OCI-LY7 (cell line): ENCODE measurements around the gene PRSS8. TPM values are rescaled to one million over a fixed set of nuclear protein-coding genes. Genes with fewer than 3 reads are reported as not detected.
A peak's percentile ranks its signal among the peaks of the same experiment; 100 is the strongest.

Experiments used
- BruUV-seq: library from RNA; stranded (reverse); fragments of 400-500 nt; replicated peaks from 2 replicates; lab custom pipeline; 2021; lab: Mats Ljungman, UMichigan
- CTCF ChIA-PET: fragments of 300-600 bp; sonication (Branson Sonifier 250); formaldehyde crosslinking; loops from one replicate; lab custom pipeline; 2022; ENCODE audit warnings: antibody characterized with exemption; ENCODE audit not compliant: unreplicated experiment; lab: Charles Lee
- POLR2A ChIA-PET: fragments of 300-600 bp; sonication (Branson Sonifier 250); formaldehyde crosslinking; loops from one replicate; lab custom pipeline; 2022; ENCODE audit warnings: antibody characterized with exemption; lab: Charles Lee
- DNase-seq: peaks from one replicate; pipeline ENCODE4 v3.0.0-alpha.2; 2015; ENCODE audit warnings: low spot score
- H2AFZ ChIP-seq: fragments of 200-600 bp; sonication (generic), shearing (Covaris generic); 2 replicates; pipeline ENCODE4 v1.6.1; 2014; ENCODE audit warnings: mild to moderate bottlenecking, antibody characterized with exemption, low read length, moderate library complexity
- H3K27ac ChIP-seq: fragments of 200-600 bp; sonication (generic); 2 replicates; pipeline ENCODE4 v1.5.1; 2014; ENCODE audit warnings: mixed run types, low read depth, mild to moderate bottlenecking, moderate library complexity, low read length, inconsistent platforms; ENCODE audit not compliant: poor library complexity, severe bottlenecking
- H3K36me3 ChIP-seq: fragments of 200-600 bp; sonication (generic); 2 replicates; pipeline ENCODE4 v1.6.1; 2014; ENCODE audit warnings: mild to moderate bottlenecking, antibody characterized with exemption, low read length, moderate library complexity, mixed read lengths; ENCODE audit not compliant: insufficient read depth
- H3K4me1 ChIP-seq: fragments of 200-600 bp; sonication (generic); 2 replicates; pipeline ENCODE4 v1.5.1; 2014; ENCODE audit warnings: mild to moderate bottlenecking, low read length; ENCODE audit not compliant: insufficient read depth, poor library complexity, severe bottlenecking
- H3K4me2 ChIP-seq: fragments of 200-600 bp; sonication (generic); 2 replicates; pipeline ENCODE4 v1.6.1; 2014; ENCODE audit warnings: mild to moderate bottlenecking, low read length
- H3K4me3 ChIP-seq: fragments of 200-600 bp; sonication (generic); 2 replicates; pipeline ENCODE4 v1.5.1; 2014; ENCODE audit warnings: mild to moderate bottlenecking, low read depth, low read length; ENCODE audit not compliant: poor library complexity, severe bottlenecking
- H3K79me2 ChIP-seq: fragments of 200-600 bp; sonication (generic); 2 replicates; pipeline ENCODE4 v1.6.1; 2016; ENCODE audit warnings: low read depth, mild to moderate bottlenecking, low read length, moderate library complexity, mixed read lengths; ENCODE audit not compliant: insufficient read depth
- H3K9me2 ChIP-seq: fragments of 200-600 bp; sonication (generic); 2 replicates; pipeline ENCODE4 v1.6.1; 2016; ENCODE audit warnings: mild to moderate bottlenecking, low read length, mixed read lengths; ENCODE audit not compliant: insufficient read depth
- H3K9me3 ChIP-seq: fragments of 200-600 bp; sonication (generic); 2 replicates; pipeline ENCODE4 v1.6.1; 2014; ENCODE audit warnings: mild to moderate bottlenecking, mixed run types, low read length, mixed read lengths
- H4K20me1 ChIP-seq: fragments of 200-600 bp; sonication (generic); 2 replicates; pipeline ENCODE4 v1.6.1; 2014; ENCODE audit warnings: mild to moderate bottlenecking, antibody characterized with exemption, low read length, moderate library complexity, mixed read lengths; ENCODE audit not compliant: insufficient read depth
- EZH2phosphoT487 ChIP-seq: fragments of 200-600 bp; sonication (generic); IDR thresholded peaks from 2 replicates; pipeline ENCODE4 v1.6.1; 2018; ENCODE audit warnings: low read depth, borderline replicate concordance, mild to moderate bottlenecking, mixed run types, antibody characterized with exemption, low read length, moderate library complexity, mixed read lengths
- intact Hi-C: fragments of 100-400 bp; cut with micrococcal nuclease; formaldehyde crosslinking; loops from one replicate; pipeline ENCODE4 v1.10.0; 2022; ENCODE audit not compliant: unreplicated experiment
- total RNA-seq, 2 experiments: library from RNA; depleted of rRNA in 1 of 2; stranded (reverse); fragments of >200 nt in 1 of 2; shearing (Covaris generic) in 1 of 2; gene quantifications; 2 replicates each; pipeline ENCODE4 v1.2.3, GENCODE V29; 2014 to 2022
- TF ChIP-seq, protein P1 (sequence below): fragments of 200-600 bp; sonication (generic); conservative IDR thresholded peaks from 2 replicates; pipeline ENCODE4 v1.5.1; 2014; ENCODE audit warnings: mild to moderate bottlenecking, antibody characterized with exemption, low read length, moderate library complexity, mixed read lengths

The PRSS8 gene
- total RNA-seq, 2 experiments from 2014 or later = not detected

GRCh38 chr16:31117384-31118222 is 17.9 kb downstream of the PRSS8 start, which contains the start of gene KAT8:
Gene KAT8, plus strand, starts transcription at chr16:31117664. Its CDS starts 18 bp downstream, at chr16:31117682.
- peak; percentile 99 for DNase-seq
- Histone ChIP-seq H3K27ac (peak within 1 kb of the TSS; percentile 65), H3K9me2 (no peaks in the 10 kb centered on the region), H3K4me2 (peak within 1 kb of the TSS; percentile 88), H3K4me1 (peaks cover 8% of the 10 kb centered on the region), H4K20me1 (peaks cover 10% of the 10 kb centered on the region), H3K4me3 (peak within 1 kb of the TSS; percentile 81), H3K36me3 (peaks cover 46% of the 10 kb centered on the region), H2AFZ (no peak within 1 kb of the TSS), H3K79me2 (peaks cover 20% of the 10 kb centered on the region), H3K9me3 (no peaks in the 10 kb centered on the region)
- intact Hi-C loops = loop anchor here (1.0 to 10.0 kb wide), 5 partner anchors 25 to 337 kb away; partner anchors contain the start of genes ARMC5, FBXL19, FUS and ZNF646
- TF ChIP-seq, protein P1, sequence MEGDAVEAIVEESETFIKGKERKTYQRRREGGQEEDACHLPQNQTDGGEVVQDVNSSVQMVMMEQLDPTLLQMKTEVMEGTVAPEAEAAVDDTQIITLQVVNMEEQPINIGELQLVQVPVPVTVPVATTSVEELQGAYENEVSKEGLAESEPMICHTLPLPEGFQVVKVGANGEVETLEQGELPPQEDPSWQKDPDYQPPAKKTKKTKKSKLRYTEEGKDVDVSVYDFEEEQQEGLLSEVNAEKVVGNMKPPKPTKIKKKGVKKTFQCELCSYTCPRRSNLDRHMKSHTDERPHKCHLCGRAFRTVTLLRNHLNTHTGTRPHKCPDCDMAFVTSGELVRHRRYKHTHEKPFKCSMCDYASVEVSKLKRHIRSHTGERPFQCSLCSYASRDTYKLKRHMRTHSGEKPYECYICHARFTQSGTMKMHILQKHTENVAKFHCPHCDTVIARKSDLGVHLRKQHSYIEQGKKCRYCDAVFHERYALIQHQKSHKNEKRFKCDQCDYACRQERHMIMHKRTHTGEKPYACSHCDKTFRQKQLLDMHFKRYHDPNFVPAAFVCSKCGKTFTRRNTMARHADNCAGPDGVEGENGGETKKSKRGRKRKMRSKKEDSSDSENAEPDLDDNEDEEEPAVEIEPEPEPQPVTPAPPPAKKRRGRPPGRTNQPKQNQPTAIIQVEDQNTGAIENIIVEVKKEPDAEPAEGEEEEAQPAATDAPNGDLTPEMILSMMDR = no peak
- TF ChIP-seq EZH2phosphoT487 = no peak
- BruUV-seq = TSS peak; percentile 87
- ChIA-PET POLR2A (interaction anchor here (0.5 to 2.8 kb wide), 15 partner anchors 10 to 1672 kb away, joined by 3 to 16 read pairs (median 4); partner anchors contain the start of genes BCKDK, FUS, PRSS8 and VKORC1), CTCF (interaction anchor here (0.6 to 0.9 kb wide), 6 partner anchors 11 to 190 kb away, joined by 3 to 8 read pairs (median 6); partner anchors contain the start of genes FUS, ZNF646 and ZNF668)

DNA sequence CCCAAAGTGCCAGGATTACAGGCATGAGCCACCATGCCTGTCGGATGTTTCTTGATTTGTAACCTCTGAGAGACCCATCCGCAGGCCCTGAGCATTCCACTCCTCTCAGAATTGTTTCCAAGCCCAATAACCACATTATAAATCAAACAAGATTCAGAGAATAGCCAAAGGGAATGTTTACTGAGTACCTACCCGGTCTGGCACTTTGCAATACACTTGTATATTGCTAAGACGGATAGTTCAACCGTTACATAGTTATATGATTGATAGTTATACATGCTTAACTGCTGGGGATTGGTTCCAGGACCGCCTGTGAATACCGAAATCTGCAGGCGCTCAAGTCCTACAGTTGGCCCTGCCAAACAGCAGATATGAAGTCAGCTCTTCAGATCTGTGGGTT is 21.1 kb downstream of the PRSS8 start:
- Histone ChIP-seq H3K36me3 (peaks cover 41% of the 10 kb centered on the region), H4K20me1 (peaks cover 10% of the 10 kb centered on the region), H3K4me3 (no peak overlapping the region), H3K4me2 (no peak overlapping the region), H3K4me1 (peaks cover 8% of the 10 kb centered on the region), H2AFZ (no peak overlapping the region), H3K79me2 (peaks cover 16% of the 10 kb centered on the region), H3K9me3 (no peaks in the 10 kb centered on the region), H3K9me2 (no peaks in the 10 kb centered on the region), H3K27ac (no peak overlapping the region)
- ChIA-PET CTCF (no interaction called here), POLR2A (interaction anchor here (0.7 kb wide), 2 partner anchors 16 to 87 kb away, joined by 3 to 4 read pairs; no protein-coding TSS in a partner anchor)
- TF ChIP-seq EZH2phosphoT487 = no peak
- TF ChIP-seq, protein P1 = no peak
- no TSS peak for BruUV-seq
- intact Hi-C loops = loop anchor here (10.0 kb wide), 1 partner anchor 340 kb away; the partner anchor contains the start of gene ARMC5
- DNase-seq = no peak
